Ammon's horn (tissue), 1 donor: Measurements from ENCODE around the gene IFI16.

Experiments used
- DNase-seq: peaks from one replicate; pipeline ENCODE4 v3.0.0-alpha.2; 2016; ENCODE audit warnings: low spot score

The IFI16 gene

GRCh38 chr1:159065106-159065505 lies 55.4 kb downstream of the IFI16 start:
- no peak for DNase-seq

- no peak for DNase-seq
Measured at GRCh38 chr1:159066108-159066507, 56.4 kb downstream of the IFI16 start.

GRCh38 chr1:159067699-159068621 lies 58.3 kb downstream of the IFI16 start:
- peak; percentile 43 for DNase-seq

GRCh38 chr1:159068886-159069285 lies 59.2 kb downstream of the IFI16 start:
- DNase-seq, result no peak

- peak; percentile 80 for DNase-seq
Measured at GRCh38 chr1:159071970-159072582, 62.4 kb downstream of the IFI16 start.

- no peak for DNase-seq
Measured at GRCh38 chr1:159076438-159077119, 66.9 kb downstream of the IFI16 start, which contains the start of gene AIM2. TSS of gene AIM2 (minus strand) at chr1:159076766. CDS start at chr1:159073499, 3,267 bp downstream.

- DNase-seq, result no peak
Measured at GRCh38 chr1:159077120-159077961, 67.6 kb downstream of the IFI16 start.

GRCh38 chr1:159079525-159079924 lies 69.8 kb downstream of the IFI16 start:
- DNase-seq, result no peak

- DNase-seq, result no peak
Measured at GRCh38 chr1:159081626-159082025, 71.9 kb downstream of the IFI16 start.

- DNase-seq, result no peak
Measured at GRCh38 chr1:159083013-159083412, 73.3 kb downstream of the IFI16 start.

- DNase-seq, result no peak
Measured at GRCh38 chr1:159084152-159084551, 74.4 kb downstream of the IFI16 start.

GRCh38 chr1:159084867-159085266 lies 75.2 kb downstream of the IFI16 start:
- peak; percentile 39 for DNase-seq

- no peak for DNase-seq
Measured at GRCh38 chr1:159088050-159088449, 78.3 kb downstream of the IFI16 start.

- DNase-seq, result no peak
Measured at GRCh38 chr1:159088546-159089183, 79.0 kb downstream of the IFI16 start.

- DNase-seq, result no peak
Measured at GRCh38 chr1:159089184-159089791, 79.6 kb downstream of the IFI16 start.

- no peak for DNase-seq
Measured at GRCh38 chr1:159090286-159091179, 80.8 kb downstream of the IFI16 start.

GRCh38 chr1:159091180-159091560 lies 81.5 kb downstream of the IFI16 start:
- DNase-seq, result no peak

GRCh38 chr1:159091607-159092031 lies 81.9 kb downstream of the IFI16 start:
- no peak for DNase-seq

- DNase-seq, result no peak
Measured at GRCh38 chr1:159092036-159092760, 82.5 kb downstream of the IFI16 start.
